Measurements from ENCODE around the gene CCL2. TPM values are rescaled to one million over a fixed set of nuclear protein-coding genes. Genes with fewer than 3 reads are reported as not detected.

The CCL2 gene
- total and polyA plus RNA-seq, 2 experiments from 2014 or later = 1.5 to 18.5 TPM

DNA sequence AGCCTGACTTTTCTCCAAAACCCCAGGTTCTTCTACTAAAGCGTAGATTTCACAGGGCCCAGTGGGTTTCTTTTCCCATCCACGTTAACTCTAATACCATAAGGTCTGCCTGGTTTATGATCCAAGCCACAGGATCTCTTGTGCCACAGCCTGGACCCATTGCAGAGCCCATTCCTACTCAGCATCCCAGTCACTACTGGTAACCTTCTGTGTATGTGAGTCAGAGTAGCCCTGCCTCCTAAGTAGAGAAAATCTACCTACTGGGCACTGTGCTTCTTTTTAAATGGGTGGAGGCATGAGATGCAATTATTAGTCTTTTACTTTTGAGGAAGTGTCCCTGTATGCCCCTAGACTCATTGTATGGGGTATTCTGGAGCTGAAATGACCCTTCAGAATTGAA lies 43.9 kb downstream of the CCL2 start (continued):
- TF ChIP-seq, protein P1, sequence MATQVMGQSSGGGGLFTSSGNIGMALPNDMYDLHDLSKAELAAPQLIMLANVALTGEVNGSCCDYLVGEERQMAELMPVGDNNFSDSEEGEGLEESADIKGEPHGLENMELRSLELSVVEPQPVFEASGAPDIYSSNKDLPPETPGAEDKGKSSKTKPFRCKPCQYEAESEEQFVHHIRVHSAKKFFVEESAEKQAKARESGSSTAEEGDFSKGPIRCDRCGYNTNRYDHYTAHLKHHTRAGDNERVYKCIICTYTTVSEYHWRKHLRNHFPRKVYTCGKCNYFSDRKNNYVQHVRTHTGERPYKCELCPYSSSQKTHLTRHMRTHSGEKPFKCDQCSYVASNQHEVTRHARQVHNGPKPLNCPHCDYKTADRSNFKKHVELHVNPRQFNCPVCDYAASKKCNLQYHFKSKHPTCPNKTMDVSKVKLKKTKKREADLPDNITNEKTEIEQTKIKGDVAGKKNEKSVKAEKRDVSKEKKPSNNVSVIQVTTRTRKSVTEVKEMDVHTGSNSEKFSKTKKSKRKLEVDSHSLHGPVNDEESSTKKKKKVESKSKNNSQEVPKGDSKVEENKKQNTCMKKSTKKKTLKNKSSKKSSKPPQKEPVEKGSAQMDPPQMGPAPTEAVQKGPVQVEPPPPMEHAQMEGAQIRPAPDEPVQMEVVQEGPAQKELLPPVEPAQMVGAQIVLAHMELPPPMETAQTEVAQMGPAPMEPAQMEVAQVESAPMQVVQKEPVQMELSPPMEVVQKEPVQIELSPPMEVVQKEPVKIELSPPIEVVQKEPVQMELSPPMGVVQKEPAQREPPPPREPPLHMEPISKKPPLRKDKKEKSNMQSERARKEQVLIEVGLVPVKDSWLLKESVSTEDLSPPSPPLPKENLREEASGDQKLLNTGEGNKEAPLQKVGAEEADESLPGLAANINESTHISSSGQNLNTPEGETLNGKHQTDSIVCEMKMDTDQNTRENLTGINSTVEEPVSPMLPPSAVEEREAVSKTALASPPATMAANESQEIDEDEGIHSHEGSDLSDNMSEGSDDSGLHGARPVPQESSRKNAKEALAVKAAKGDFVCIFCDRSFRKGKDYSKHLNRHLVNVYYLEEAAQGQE (IDR thresholded peaks at IDR 0.05; ENCODE audit: unreplicated experiment) = no peak
- no peak for TF ChIP-seq CTCF (conservative IDR thresholded peaks at IDR 0.05; ENCODE audit: low read depth in 2 of 2)

GRCh38 chr17:34299956-34300577 lies 45.0 kb downstream of the CCL2 start:
- Histone ChIP-seq H3K36me3 (ENCODE audit: insufficient read depth) (no peaks in the 10 kb centered on the region), H2AFZ (no peak overlapping the region), H3K4me1 (ENCODE audit: insufficient read depth) (peaks cover 5% of the 10 kb centered on the region; the same call in 1 of the 2 replicates), H3K79me2 (replicated peaks; ENCODE audit: insufficient read depth) (no peaks in the 10 kb centered on the region), H3K27ac (ENCODE audit: low read depth) (no peak overlapping the region), H3K4me3 (no peak overlapping the region), H3K4me2 (no peak overlapping the region), H3K9me2 (ENCODE audit: insufficient read depth) (no peaks in the 10 kb centered on the region; the same call in 1 of the 2 replicates), H3F3A (replicated peaks; ENCODE audit: low read depth) (no peaks in the 10 kb centered on the region), H3K27me3 (ENCODE audit: insufficient read depth) (peaks cover 4% of the 10 kb centered on the region; the same call in 1 of the 2 replicates), H4K20me1 (replicated peaks; ENCODE audit: insufficient read depth) (no peaks in the 10 kb centered on the region)
- Mint-ChIP-seq H3K4me1 (peaks cover 6% of the 10 kb centered on the region; the same call in 2 of the 3 replicates), H3K36me3 (ENCODE audit: low read depth) (no peaks in the 10 kb centered on the region), H3K27ac (no peak overlapping the region), H3K4me3 (no peak overlapping the region), H3K9me3 (no peaks in the 10 kb centered on the region; the same call in 2 of the 3 replicates), H3K27me3 (ENCODE audit: insufficient read depth, low read depth, poor library complexity) (peaks cover 11% of the 10 kb centered on the region)
- ATAC-seq = no peak
- DNase-seq (ENCODE audit: low spot score) = no peak
- TF ChIP-seq POLR2AphosphoS5 (IDR thresholded peaks at IDR 0.05; ENCODE audit: low read depth) (no peak), EZH2phosphoT487 (IDR thresholded peaks at IDR 0.05; ENCODE audit: unreplicated experiment) (no peak), CTCF (conservative IDR thresholded peaks at IDR 0.05; ENCODE audit: low read depth in 2 of 2) (no peak), EZH2 (IDR thresholded peaks at IDR 0.05; ENCODE audit: low read depth, unreplicated experiment) (no peak), ETS1 (IDR thresholded peaks at IDR 0.05) (no peak), JUNB (IDR thresholded peaks at IDR 0.05; ENCODE audit: unreplicated experiment) (no peak), CREB1 (CRISPR knock-in tag; IDR thresholded peaks at IDR 0.05; ENCODE audit: low read depth) (no peak)
- TF ChIP-seq, protein P2, sequence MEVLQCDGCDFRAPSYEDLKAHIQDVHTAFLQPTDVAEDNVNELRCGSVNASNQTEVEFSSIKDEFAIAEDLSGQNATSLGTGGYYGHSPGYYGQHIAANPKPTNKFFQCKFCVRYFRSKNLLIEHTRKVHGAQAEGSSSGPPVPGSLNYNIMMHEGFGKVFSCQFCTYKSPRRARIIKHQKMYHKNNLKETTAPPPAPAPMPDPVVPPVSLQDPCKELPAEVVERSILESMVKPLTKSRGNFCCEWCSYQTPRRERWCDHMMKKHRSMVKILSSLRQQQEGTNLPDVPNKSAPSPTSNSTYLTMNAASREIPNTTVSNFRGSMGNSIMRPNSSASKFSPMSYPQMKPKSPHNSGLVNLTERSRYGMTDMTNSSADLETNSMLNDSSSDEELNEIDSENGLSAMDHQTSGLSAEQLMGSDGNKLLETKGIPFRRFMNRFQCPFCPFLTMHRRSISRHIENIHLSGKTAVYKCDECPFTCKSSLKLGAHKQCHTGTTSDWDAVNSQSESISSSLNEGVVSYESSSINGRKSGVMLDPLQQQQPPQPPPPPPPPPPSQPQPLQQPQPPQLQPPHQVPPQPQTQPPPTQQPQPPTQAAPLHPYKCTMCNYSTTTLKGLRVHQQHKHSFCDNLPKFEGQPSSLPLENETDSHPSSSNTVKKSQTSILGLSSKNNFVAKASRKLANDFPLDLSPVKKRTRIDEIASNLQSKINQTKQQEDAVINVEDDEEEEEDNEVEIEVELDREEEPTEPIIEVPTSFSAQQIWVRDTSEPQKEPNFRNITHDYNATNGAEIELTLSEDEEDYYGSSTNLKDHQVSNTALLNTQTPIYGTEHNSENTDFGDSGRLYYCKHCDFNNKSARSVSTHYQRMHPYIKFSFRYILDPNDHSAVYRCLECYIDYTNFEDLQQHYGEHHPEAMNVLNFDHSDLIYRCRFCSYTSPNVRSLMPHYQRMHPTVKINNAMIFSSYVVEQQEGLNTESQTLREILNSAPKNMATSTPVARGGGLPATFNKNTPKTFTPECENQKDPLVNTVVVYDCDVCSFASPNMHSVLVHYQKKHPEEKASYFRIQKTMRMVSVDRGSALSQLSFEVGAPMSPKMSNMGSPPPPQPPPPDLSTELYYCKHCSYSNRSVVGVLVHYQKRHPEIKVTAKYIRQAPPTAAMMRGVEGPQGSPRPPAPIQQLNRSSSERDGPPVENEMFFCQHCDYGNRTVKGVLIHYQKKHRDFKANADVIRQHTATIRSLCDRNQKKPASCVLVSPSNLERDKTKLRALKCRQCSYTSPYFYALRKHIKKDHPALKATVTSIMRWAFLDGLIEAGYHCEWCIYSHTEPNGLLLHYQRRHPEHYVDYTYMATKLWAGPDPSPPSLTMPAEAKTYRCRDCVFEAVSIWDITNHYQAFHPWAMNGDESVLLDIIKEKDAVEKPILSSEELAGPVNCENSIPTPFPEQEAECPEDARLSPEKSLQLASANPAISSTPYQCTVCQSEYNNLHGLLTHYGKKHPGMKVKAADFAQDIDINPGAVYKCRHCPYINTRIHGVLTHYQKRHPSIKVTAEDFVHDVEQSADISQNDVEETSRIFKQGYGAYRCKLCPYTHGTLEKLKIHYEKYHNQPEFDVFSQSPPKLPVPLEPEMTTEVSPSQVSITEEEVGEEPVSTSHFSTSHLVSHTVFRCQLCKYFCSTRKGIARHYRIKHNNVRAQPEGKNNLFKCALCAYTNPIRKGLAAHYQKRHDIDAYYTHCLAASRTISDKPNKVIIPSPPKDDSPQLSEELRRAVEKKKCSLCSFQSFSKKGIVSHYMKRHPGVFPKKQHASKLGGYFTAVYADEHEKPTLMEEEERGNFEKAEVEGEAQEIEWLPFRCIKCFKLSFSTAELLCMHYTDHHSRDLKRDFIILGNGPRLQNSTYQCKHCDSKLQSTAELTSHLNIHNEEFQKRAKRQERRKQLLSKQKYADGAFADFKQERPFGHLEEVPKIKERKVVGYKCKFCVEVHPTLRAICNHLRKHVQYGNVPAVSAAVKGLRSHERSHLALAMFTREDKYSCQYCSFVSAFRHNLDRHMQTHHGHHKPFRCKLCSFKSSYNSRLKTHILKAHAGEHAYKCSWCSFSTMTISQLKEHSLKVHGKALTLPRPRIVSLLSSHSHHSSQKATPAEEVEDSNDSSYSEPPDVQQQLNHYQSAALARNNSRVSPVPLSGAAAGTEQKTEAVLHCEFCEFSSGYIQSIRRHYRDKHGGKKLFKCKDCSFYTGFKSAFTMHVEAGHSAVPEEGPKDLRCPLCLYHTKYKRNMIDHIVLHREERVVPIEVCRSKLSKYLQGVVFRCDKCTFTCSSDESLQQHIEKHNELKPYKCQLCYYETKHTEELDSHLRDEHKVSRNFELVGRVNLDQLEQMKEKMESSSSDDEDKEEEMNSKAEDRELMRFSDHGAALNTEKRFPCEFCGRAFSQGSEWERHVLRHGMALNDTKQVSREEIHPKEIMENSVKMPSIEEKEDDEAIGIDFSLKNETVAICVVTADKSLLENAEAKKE (CRISPR knock-in tag; IDR thresholded peaks at IDR 0.05) = no peak

Measured in GM23338 (cell line).